ENCODE data around the gene RELN. TPM values are rescaled to one million over a fixed set of nuclear protein-coding genes. Genes with fewer than 3 reads are reported as not detected.

Gene RELN
- total and polyA plus RNA-seq, 9 of the 15 experiments (the other 6 are each of a cell fraction or from before 2014, with no cell fraction given): 12.9 to 43.2 (median 18.1) TPM

DNA sequence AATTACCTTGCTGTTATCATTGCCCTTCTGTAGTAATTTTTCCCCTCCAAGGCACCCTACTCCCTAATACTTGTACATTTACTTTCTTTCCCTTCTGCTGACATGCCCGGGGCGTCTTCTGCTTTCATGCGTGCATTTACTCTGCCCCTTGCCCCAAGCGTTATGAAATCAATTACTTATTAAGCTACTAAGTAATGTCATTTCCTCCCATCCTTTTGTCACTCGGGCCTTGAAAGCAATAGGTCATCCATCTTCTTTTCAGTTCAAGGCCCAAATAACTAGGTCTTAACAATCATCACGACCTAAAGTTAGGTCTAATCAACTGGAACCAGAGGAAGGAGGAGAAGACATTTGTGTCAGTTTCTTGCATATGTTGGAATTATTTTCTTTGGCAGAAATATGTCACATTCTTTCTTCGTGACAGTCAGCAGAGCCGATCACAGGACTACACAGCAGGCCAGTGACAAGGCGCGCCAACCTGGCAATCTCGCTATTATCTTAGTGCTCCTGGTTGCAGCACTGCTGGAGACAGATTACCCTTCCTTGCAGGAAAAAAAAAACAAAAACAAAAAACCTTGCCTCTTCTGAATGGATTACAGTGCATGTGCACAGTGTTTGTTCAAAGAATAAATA, 179.2 kb downstream of the RELN start (continued):
- TF ChIP-seq RB1 (IDR thresholded peaks at IDR 0.05; ENCODE audit: low read depth) (peak; percentile 36; the same call in 1 of the 2 replicates), FOXP1 (CRISPR knock-in tag; IDR thresholded peaks at IDR 0.05) (no peak), SMARCA5 (IDR thresholded peaks at IDR 0.05) (peak; percentile 24; the same call in 1 of the 2 replicates), SOX6 (IDR thresholded peaks at IDR 0.05) (peak; percentile 91), MCM3 (IDR thresholded peaks at IDR 0.05) (no peak), STAT5A (IDR thresholded peaks at IDR 0.05; ENCODE audit: borderline replicate concordance, low read length) (peak; percentile 94), NCOA2 (IDR thresholded peaks at IDR 0.05; ENCODE audit: partially characterized antibody in 2 of 2) (no peak), ARHGAP35 (IDR thresholded peaks at IDR 0.05; ENCODE audit: partially characterized antibody) (no peak), KLF13 (tag; IDR thresholded peaks at IDR 0.05; ENCODE audit: borderline replicate concordance, low read depth) (peak; percentile 75), TCF3 (CRISPR knock-in tag; IDR thresholded peaks at IDR 0.05) (peak; percentile 95), ZNF408 (CRISPR knock-in tag; IDR thresholded peaks at IDR 0.05; ENCODE audit: low read depth) (no peak), MIER1 (IDR thresholded peaks at IDR 0.05; ENCODE audit: low read depth) (no peak), NFYB (IDR thresholded peaks at IDR 0.05; ENCODE audit: extremely low read depth, insufficient read length) (no peak), CTBP1 (IDR thresholded peaks at IDR 0.05; ENCODE audit: borderline replicate concordance) (peak; percentile 38; the same call in 1 of the 2 replicates)
- TF ChIP-seq, protein P1, sequence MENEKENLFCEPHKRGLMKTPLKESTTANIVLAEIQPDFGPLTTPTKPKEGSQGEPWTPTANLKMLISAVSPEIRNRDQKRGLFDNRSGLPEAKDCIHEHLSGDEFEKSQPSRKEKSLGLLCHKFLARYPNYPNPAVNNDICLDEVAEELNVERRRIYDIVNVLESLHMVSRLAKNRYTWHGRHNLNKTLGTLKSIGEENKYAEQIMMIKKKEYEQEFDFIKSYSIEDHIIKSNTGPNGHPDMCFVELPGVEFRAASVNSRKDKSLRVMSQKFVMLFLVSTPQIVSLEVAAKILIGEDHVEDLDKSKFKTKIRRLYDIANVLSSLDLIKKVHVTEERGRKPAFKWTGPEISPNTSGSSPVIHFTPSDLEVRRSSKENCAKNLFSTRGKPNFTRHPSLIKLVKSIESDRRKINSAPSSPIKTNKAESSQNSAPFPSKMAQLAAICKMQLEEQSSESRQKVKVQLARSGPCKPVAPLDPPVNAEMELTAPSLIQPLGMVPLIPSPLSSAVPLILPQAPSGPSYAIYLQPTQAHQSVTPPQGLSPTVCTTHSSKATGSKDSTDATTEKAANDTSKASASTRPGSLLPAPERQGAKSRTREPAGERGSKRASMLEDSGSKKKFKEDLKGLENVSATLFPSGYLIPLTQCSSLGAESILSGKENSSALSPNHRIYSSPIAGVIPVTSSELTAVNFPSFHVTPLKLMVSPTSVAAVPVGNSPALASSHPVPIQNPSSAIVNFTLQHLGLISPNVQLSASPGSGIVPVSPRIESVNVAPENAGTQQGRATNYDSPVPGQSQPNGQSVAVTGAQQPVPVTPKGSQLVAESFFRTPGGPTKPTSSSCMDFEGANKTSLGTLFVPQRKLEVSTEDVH (IDR thresholded peaks at IDR 0.05; ENCODE audit: low read depth, partially characterized antibody): no peak
- TF ChIP-seq, protein P2, sequence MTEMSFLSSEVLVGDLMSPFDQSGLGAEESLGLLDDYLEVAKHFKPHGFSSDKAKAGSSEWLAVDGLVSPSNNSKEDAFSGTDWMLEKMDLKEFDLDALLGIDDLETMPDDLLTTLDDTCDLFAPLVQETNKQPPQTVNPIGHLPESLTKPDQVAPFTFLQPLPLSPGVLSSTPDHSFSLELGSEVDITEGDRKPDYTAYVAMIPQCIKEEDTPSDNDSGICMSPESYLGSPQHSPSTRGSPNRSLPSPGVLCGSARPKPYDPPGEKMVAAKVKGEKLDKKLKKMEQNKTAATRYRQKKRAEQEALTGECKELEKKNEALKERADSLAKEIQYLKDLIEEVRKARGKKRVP (CRISPR knock-in tag; IDR thresholded peaks at IDR 0.05): no peak; the same call in 1 of the 2 replicates
- TF ChIP-seq, protein P3, sequence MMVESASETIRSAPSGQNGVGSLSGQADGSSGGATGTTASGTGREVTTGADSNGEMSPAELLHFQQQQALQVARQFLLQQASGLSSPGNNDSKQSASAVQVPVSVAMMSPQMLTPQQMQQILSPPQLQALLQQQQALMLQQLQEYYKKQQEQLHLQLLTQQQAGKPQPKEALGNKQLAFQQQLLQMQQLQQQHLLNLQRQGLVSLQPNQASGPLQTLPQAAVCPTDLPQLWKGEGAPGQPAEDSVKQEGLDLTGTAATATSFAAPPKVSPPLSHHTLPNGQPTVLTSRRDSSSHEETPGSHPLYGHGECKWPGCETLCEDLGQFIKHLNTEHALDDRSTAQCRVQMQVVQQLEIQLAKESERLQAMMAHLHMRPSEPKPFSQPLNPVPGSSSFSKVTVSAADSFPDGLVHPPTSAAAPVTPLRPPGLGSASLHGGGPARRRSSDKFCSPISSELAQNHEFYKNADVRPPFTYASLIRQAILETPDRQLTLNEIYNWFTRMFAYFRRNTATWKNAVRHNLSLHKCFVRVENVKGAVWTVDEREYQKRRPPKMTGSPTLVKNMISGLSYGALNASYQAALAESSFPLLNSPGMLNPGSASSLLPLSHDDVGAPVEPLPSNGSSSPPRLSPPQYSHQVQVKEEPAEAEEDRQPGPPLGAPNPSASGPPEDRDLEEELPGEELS (CRISPR knock-in tag; IDR thresholded peaks at IDR 0.05; ENCODE audit: borderline replicate concordance): no peak
- TF ChIP-seq, protein P4, sequence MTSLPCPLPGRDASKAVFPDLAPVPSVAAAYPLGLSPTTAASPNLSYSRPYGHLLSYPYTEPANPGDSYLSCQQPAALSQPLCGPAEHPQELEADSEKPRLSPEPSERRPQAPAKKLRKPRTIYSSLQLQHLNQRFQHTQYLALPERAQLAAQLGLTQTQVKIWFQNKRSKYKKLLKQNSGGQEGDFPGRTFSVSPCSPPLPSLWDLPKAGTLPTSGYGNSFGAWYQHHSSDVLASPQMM (CRISPR knock-in tag; IDR thresholded peaks at IDR 0.05): no peak
- TF ChIP-seq, protein P5, sequence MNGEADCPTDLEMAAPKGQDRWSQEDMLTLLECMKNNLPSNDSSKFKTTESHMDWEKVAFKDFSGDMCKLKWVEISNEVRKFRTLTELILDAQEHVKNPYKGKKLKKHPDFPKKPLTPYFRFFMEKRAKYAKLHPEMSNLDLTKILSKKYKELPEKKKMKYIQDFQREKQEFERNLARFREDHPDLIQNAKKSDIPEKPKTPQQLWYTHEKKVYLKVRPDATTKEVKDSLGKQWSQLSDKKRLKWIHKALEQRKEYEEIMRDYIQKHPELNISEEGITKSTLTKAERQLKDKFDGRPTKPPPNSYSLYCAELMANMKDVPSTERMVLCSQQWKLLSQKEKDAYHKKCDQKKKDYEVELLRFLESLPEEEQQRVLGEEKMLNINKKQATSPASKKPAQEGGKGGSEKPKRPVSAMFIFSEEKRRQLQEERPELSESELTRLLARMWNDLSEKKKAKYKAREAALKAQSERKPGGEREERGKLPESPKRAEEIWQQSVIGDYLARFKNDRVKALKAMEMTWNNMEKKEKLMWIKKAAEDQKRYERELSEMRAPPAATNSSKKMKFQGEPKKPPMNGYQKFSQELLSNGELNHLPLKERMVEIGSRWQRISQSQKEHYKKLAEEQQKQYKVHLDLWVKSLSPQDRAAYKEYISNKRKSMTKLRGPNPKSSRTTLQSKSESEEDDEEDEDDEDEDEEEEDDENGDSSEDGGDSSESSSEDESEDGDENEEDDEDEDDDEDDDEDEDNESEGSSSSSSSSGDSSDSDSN (IDR thresholded peaks at IDR 0.05; ENCODE audit: borderline replicate concordance in 1 of 2, low read depth in 2 of 2, low read length in 2 of 2): no peak
